ENCODE results near the gene TMEM255B.
"Not testable (repeated sequence)": the region's sequence is repeated elsewhere in the genome, so short reads cannot be mapped to it uniquely, and the experiment has no call there.

Gene TMEM255B

GRCh38 chr13:113787694-113788093 lies 28.7 kb downstream of the TMEM255B start:
- DNase-seq (ENCODE audit: low read depth in 2 of 2) = no peak

- no peak for DNase-seq (ENCODE audit: low read depth in 2 of 2)
Measured at GRCh38 chr13:113788413-113789135, 29.5 kb downstream of the TMEM255B start.

- no peak for DNase-seq (ENCODE audit: low read depth in 2 of 2)
Measured at GRCh38 chr13:113789167-113789566, 30.1 kb downstream of the TMEM255B start.

GRCh38 chr13:113789931-113790330 lies 30.9 kb downstream of the TMEM255B start:
- DNase-seq (ENCODE audit: low read depth in 2 of 2) = not testable (repeated sequence)

GRCh38 chr13:113791226-113791625 lies 32.2 kb downstream of the TMEM255B start:
- DNase-seq (ENCODE audit: low read depth in 2 of 2) = no peak

GRCh38 chr13:113791761-113792160 lies 32.7 kb downstream of the TMEM255B start:
- DNase-seq (ENCODE audit: low read depth in 2 of 2) = no peak

- no peak for DNase-seq (ENCODE audit: low read depth in 2 of 2)
Measured at GRCh38 chr13:113792236-113792770, 33.3 kb downstream of the TMEM255B start.

GRCh38 chr13:113792886-113793717 lies 34.1 kb downstream of the TMEM255B start:
- DNase-seq (ENCODE audit: low read depth in 2 of 2) = no peak

- DNase-seq (ENCODE audit: low read depth in 2 of 2) = no peak
Measured at GRCh38 chr13:113793718-113794085, 34.7 kb downstream of the TMEM255B start.

GRCh38 chr13:113794086-113794485 lies 35.1 kb downstream of the TMEM255B start:
- DNase-seq (ENCODE audit: low read depth in 2 of 2) = no peak

- DNase-seq (ENCODE audit: low read depth in 2 of 2) = no peak
Measured at GRCh38 chr13:113794764-113795173, 35.7 kb downstream of the TMEM255B start.

- DNase-seq (ENCODE audit: low read depth in 2 of 2) = not testable (repeated sequence)
Measured at GRCh38 chr13:113795362-113795761, 36.3 kb downstream of the TMEM255B start.

- no peak for DNase-seq (ENCODE audit: low read depth in 2 of 2)
Measured at GRCh38 chr13:113796211-113796963, 37.4 kb downstream of the TMEM255B start.

GRCh38 chr13:113796964-113797676 lies 38.1 kb downstream of the TMEM255B start:
- no peak for DNase-seq (ENCODE audit: low read depth in 2 of 2)

GRCh38 chr13:113798200-113798811 lies 39.3 kb downstream of the TMEM255B start:
- DNase-seq (ENCODE audit: low read depth in 2 of 2) = no peak

GRCh38 chr13:113800576-113800926 lies 41.5 kb downstream of the TMEM255B start:
- no peak for DNase-seq (ENCODE audit: low read depth in 2 of 2)

- DNase-seq (ENCODE audit: low read depth in 2 of 2) = no peak
Measured at GRCh38 chr13:113801289-113801961, 42.4 kb downstream of the TMEM255B start.

- no peak for DNase-seq (ENCODE audit: low read depth in 2 of 2)
Measured at GRCh38 chr13:113802090-113802531, 43.1 kb downstream of the TMEM255B start.

GRCh38 chr13:113802761-113803160 lies 43.7 kb downstream of the TMEM255B start:
- no peak for DNase-seq (ENCODE audit: low read depth in 2 of 2)

GRCh38 chr13:113803409-113804016 lies 44.5 kb downstream of the TMEM255B start:
- DNase-seq (ENCODE audit: low read depth in 2 of 2) = no peak

All from stimulated activated CD8-positive, alpha-beta memory T cell treated with anti-CD3 and anti-CD28 coated beads, Interleukin-2, amount 100 ng/mL, for 1 hour (primary cell).